Activated CD4-positive, CD25-positive, alpha-beta regulatory T cell treated with anti-CD3 and anti-CD28 coated beads, Interleukin-2, amount 50 U/mL, for 24 hours (primary cell): Measurements from ENCODE around the gene NBR1.
"Not testable (repeated sequence)": the region's sequence is repeated elsewhere in the genome, so short reads cannot be mapped to it uniquely, and the experiment has no call there.

Experiments
- ATAC-seq, 2 donors: fragments of 150-1000 bp; cut with Tn5 transposase; one replicate each; pipeline ENCODE4 v1.10.0; 2021; ENCODE audit warnings: mild to moderate bottlenecking in 1 of 2, moderate library complexity in 1 of 2

NBR1 gene

GRCh38 chr17:43216369-43216761, 45.4 kb downstream of the NBR1 start:
- no peak for ATAC-seq

GRCh38 chr17:43216762-43217613, 46.0 kb downstream of the NBR1 start:
- ATAC-seq: no peak

GRCh38 chr17:43217614-43218087, 46.6 kb downstream of the NBR1 start:
- ATAC-seq: peak; percentile 33 to 67

GRCh38 chr17:43219001-43219400, 48.0 kb downstream of the NBR1 start:
- no peak for ATAC-seq

GRCh38 chr17:43219746-43220380, 48.8 kb downstream of the NBR1 start:
- no peak for ATAC-seq

GRCh38 chr17:43220511-43221125, 49.6 kb downstream of the NBR1 start:
- no peak for ATAC-seq

GRCh38 chr17:43224146-43224705, 53.2 kb downstream of the NBR1 start:
- no peak for ATAC-seq

- ATAC-seq: no peak
These were observed 55.4 kb downstream of the NBR1 start for GRCh38 chr17:43226393-43226792.

- ATAC-seq: not testable (repeated sequence)
These were observed 57.2 kb downstream of the NBR1 start, which contains the start of gene CCDC200 for GRCh38 chr17:43228020-43228782. TSS of gene CCDC200 (minus strand) at chr17:43228623. CDS start at chr17:43228554, 69 bp downstream.

- ATAC-seq: not testable (repeated sequence)
These were observed 60.4 kb downstream of the NBR1 start for GRCh38 chr17:43231205-43232020.

- ATAC-seq: not testable (repeated sequence)
These were observed 61.1 kb downstream of the NBR1 start for GRCh38 chr17:43232021-43232699.

- not testable (repeated sequence) for ATAC-seq
These were observed 62.2 kb downstream of the NBR1 start for GRCh38 chr17:43233263-43233662.

- not testable (repeated sequence) for ATAC-seq
These were observed 62.9 kb downstream of the NBR1 start, which contains the start of gene RNU2-1 for GRCh38 chr17:43233877-43234276. TSS of gene RNU2-1 (minus strand) at chr17:43233977.

GRCh38 chr17:43239597-43239996, 68.6 kb downstream of the NBR1 start:
- peak; percentile 35 to 62 for ATAC-seq

- peak; percentile 38 to 61 for ATAC-seq
These were observed 69.8 kb downstream of the NBR1 start for GRCh38 chr17:43240596-43241352.

GRCh38 chr17:43246456-43246855, 75.4 kb downstream of the NBR1 start:
- not testable (repeated sequence) for ATAC-seq
